HG03378 (cell line): ENCODE results near the gene SLC4A2.

ENCODE experiments used
- ATAC-seq: cut with Tn5 transposase; IDR thresholded peaks from one replicate; pipeline ENCODE4 v1.9.1; 2021; ENCODE audit warnings: mild to moderate bottlenecking, moderate library complexity; ENCODE audit not compliant: unreplicated experiment

The SLC4A2 gene

DNA sequence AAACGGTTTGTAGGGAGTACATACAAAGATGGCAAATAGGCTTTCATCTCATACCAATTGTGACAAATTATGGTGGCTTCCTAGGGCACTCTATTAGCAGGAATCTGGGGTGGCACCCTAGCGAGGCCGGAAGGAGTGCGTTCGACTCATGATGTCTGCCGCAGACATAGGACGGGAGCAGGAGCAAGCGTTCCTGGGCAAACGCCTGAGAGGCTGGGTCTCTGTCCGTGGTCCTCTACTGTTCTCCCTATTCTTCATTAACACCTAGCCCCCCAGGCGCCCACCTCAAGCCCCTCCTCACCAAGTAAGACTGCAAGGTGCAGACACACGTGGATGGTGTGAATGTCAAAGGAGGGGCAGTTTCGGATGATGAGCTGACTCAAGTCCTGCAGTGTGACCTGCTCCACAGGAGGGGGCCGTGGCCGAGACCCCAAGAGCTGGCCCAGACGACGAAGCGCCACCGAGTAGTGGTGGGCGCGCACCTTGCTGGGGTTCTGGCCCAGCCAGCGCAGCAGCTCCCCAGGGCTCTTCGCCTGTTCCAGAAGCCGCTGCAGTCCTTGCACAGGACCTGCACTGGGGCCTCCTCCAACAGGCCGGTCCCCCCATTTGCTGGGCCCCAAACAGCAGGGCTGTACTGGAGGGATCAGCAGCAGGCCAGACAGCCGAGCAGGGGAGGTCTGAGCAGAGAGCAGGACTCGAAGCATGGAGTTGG lies 20.0 kb downstream of the SLC4A2 start:
- no peak for ATAC-seq

GRCh38 chr7:151080067-151080521 lies 20.7 kb downstream of the SLC4A2 start:
- no peak for ATAC-seq

DNA sequence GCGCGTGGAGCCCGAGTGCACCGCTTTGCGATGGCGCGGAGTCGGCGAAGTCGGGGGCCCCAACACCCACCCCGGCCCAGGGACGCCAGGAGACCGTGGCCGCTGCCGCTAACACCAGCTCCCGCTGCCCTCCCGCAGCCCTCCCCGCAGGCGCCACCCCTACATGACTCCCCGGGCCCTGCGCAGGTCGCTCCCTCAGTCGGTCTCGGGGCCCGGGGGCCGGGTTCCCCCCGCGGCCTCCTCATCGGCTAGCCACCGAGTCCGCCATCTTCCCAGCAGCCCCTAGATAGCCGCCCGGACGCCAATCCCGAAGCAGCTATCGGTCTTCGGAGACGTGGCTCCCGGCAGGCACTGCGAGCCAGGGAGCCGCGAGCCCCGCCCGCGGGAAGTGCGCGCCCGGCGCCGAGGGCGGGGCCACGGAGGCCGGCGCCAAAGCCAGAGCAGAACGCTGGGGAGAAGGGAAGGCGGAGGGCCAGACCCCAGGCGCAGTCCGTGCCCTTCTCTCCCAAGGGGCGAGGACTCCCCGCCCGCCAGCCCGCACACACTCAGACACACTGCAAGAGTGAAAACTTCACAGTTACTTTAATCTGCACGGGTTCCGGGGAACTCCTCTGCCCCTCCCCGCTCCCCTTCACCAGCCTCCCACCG lies 21.3 kb downstream of the SLC4A2 start, which contains the start of gene FASTK:
Gene FASTK (minus strand): TSS at position 288 of the 648 bp plus-strand sequence. CDS start 43 bp downstream, at position 245.
- ATAC-seq = peak; percentile 63

DNA sequence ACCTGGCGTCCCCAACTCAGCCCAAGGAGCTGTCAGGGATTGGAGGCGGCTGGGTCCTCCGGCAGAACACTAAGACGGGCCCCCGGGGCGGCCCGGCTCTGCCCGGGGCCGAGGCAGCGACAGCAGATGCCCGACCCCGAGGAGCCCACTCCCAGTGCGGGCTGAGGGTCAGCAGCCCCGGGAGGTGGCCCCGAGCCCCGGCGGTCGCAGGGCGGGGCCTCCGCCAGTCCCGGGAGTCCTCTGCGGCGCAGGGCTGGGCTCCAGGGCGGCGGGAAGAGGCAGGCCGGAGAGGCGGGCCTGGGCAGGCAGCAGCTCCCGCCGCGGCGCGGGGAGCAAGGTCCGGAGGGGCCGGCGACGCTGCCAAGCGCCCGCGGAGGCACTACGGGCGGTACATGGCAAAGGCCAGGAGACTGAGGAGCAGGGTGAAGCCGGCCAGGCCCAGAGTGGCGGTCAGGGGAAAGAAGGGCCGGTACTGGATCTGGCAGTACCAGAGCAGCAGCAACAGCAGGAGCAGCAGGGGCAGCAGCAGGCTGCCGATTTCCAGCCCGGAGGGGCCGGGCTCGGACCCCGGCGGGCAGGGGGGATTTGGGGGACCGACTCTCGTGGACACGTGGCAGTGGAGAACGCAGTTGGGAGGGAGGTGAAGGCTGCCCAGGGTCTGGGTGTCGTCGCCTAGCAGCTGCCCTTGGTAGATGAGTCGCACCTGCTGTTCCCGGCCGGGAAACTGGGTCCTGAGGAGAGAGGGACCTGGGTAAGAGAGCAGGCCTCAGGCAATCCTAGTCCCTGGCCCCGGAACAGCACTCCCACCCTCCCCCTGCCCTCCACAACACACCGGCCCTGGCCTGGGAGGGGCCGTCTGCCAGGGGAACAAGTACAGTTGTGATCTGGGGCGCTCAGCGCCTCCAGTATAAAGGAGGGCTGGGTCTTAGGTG lies 22.0 kb downstream of the SLC4A2 start:
- ATAC-seq = no peak

DNA sequence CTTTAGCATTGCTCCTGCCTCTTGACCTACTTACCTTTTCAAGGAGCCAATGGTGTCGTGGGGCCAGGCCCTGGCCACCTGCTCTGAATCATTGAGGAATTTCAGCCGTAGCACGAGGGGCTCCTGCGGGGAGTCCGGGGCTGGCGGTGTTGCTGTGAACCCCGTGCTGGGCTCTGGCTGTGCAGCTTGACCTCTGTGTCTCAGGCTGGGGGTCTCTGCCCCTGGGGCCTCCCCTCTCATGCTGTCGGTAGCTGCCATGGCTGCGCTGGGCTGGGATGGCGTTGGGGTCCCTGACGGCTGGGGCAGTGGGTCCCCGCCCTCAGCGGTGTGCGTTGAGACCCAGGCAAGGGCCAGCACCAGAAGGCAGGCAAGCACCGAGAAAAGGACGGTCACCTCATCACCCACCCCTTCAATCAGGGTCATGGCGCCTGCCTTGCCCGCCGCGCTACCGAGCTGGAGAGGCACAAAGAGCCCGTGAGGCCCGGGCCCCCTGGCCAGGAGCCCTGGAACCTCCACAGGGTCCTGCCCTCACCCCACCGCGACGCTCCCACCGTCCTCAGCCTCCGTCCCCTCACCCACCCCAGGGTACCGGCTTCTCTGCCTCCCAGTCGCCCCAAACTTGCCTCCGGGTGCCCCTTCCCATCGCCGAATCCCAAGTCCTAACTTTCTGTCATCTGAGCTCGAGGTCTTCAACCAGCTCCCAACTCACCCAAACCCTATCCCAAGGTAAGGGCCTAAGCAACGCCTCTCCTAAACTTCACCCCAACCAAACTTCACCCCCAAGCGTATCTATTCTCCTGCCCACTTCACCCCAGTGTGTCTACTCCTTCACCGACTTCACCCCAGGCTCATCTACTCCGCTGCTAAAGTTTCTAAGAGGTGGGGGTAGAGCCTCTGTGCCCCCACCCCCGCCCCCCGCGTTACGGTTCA lies 23.0 kb downstream of the SLC4A2 start:
- no peak for ATAC-seq

GRCh38 chr7:151083071-151083823 lies 23.9 kb downstream of the SLC4A2 start, which contains the start of gene TMUB1:
Gene TMUB1 (minus strand): TSS chr7:151083493. CDS start chr7:151082563, 930 bp downstream.
- ATAC-seq = peak; percentile 39

DNA sequence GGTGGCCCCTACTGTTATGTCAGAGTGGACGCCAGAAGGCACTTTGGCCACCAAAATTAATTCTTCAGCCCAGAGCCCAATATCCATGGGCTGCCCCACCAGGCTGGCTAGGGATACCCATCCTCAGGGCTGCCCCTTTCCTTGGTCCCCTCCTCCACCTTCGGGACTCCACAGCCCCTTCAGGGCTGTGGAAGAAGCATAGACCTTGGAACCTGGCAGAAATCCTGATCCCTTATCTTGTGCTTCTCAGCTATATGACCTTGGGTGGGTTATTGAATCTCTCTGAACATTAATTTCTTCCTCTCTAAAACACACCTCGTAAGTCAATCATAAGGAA lies 24.4 kb downstream of the SLC4A2 start:
- ATAC-seq = no peak

DNA sequence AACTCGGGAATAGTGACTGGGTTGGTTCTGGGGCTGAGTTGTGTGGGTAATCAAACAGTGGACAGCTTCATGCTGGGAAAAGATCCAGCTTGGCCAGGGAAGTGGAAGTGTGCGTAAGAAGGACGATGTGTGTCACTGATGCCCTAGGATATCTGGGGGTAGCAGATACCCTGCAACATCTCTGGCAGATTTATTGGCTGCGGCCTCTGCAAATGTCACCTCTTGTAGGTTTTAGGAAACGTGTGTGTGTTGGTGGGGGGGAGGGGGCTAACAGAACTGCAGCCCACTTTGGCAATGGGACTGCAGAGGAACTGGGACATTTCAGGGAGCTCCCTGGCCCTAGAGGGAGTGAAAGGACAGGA lies 25.9 kb downstream of the SLC4A2 start:
- no peak for ATAC-seq

- no peak for ATAC-seq
Observed at GRCh38 chr7:151085691-151086620, 26.6 kb downstream of the SLC4A2 start, which contains the start of gene AGAP3. Gene AGAP3 (plus strand): TSS chr7:151086475. CDS start chr7:151086742, 267 bp downstream.

GRCh38 chr7:151086802-151087244 lies 27.4 kb downstream of the SLC4A2 start:
- ATAC-seq = no peak

GRCh38 chr7:151087245-151088018 lies 28.0 kb downstream of the SLC4A2 start:
- ATAC-seq = no peak

GRCh38 chr7:151088019-151088855 lies 28.8 kb downstream of the SLC4A2 start:
- no peak for ATAC-seq

- no peak for ATAC-seq
Observed at GRCh38 chr7:151088856-151089699, 29.7 kb downstream of the SLC4A2 start.

DNA sequence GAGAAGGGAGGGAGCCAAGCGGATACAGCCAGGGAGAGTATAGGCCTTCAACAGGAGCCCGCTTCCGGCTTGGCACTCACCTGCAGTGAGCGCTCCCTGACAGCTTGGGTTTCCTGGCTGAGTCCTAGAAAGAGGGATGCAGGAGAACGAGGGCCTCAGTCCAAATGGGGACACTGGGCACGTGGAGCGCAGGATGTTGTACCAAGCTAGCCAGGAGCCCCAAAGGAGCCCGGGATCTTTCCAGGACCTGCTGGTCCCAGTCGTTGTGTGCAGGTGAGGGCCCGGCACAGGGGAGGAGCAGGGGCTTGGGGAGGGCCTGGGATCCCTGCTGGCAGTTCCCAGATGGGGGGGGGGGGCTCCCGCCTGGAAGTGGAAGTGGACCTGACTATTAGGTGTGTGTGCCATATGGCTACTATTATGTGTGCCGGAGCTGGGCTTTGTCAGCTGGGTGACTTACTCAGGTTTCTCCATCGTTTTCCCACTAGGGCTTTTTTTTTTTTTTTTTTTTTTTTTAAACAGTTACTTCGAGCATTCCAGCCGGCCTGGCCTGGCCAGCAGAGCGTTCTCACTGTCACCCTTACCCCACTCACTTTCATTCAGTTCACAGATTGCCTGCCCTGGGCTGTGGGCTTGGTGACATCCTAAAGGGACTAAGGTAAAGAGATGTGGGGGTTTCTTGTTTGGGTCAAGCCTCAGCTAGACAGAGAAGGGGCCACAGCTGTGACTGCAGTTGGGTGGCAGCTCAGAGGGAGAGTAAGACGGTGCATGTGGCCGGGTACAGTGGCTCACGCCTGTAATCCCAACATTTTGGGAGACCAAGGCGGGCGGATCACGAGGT lies 30.7 kb downstream of the SLC4A2 start:
- no peak for ATAC-seq

GRCh38 chr7:151091003-151091402 lies 31.6 kb downstream of the SLC4A2 start:
- ATAC-seq = no peak
